NCI-H1436 (cell line): ENCODE measurements around the gene KCNC3.

ENCODE experiments used
- DNase-seq: peaks from one replicate; lab custom pipeline; 2025; lab: John Stamatoyannopoulos, UW

KCNC3 gene

DNA sequence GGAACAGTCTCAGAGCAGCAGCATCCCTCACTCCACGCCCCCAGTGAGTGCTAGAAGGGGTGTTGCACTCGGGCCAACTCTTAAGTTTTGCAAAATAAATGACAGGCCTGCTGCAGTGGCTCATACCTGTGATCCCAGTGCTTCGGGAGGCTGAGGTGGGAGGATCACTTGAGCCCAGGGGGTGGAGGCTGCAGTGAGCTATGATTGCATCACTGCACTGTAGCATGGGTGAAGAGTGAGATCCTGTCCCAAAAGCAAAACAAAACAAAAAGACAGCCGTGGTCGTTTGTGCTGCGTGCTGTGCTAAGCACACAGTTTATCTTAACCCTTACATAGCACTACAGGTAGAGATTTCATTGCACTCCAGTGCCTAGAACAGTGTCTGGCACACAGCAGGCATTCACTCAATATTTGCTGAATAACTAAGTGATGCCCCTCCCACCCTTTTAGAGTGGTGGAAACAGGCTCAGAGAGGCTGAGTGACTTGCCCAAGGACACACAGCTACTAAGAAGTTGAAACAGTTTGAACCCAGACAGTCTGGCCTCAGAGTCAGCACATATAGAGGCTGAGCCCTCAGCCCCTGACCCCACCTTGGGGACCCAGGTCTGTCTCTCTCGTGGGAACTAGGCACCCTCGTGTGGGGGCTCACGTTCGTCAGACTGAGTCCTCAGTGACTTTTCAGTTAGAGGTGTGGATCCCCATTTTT lies 18.3 kb downstream of the KCNC3 start:
- DNase-seq = no peak

DNA sequence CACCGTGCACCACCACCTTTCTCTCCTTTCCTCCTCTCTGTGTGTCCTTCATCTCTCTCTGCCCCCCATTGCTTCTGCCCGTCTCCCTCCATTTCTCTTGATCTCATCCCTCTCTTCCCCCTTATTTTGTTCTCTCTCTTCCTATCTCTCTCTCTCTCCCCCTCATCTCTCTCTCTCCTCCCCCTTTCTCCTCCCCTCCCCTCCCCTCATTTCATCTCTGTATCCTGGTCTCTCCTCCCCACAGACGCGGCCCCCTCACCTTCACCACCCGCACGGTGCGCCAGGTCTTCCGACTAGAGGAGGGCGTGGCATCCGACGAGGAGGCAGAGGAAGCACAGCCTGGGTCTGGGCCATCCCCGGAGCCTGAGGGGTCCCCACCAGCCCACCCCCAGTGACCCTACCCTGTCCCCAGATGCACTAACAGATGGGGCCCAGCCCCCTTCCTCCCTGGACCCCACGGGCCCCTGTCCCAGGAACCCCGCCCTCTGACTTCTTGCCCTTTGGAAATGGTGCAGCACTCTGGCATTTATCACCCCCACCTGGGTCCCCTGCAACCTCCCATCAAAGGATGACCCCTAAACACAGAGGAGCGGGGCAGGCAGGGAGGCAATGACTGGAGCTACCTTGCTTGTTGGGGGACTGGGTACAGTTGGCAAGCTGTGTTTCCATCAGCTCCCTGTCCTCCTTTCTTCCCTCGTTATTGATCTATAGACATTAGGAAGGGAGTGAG lies 19.6 kb downstream of the KCNC3 start:
- DNase-seq = no peak

DNA sequence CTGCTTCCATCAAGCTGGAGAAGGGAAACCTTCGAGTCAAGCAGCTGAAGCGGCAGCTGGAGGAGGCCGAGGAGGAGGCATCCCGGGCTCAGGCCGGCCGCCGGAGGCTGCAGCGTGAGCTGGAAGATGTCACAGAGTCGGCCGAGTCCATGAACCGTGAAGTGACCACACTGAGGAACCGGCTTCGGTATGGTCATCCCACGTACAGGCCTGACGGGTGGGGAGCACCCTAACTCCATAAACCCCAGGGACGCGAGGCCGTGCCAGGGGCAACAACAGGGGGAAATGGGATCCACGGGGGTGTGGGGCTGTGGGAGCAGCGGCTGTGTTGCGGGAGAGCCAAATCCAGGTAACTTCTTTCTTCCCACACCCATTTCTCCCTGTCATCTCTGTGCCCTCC lies 20.2 kb downstream of the KCNC3 start:
- DNase-seq = no peak

DNA sequence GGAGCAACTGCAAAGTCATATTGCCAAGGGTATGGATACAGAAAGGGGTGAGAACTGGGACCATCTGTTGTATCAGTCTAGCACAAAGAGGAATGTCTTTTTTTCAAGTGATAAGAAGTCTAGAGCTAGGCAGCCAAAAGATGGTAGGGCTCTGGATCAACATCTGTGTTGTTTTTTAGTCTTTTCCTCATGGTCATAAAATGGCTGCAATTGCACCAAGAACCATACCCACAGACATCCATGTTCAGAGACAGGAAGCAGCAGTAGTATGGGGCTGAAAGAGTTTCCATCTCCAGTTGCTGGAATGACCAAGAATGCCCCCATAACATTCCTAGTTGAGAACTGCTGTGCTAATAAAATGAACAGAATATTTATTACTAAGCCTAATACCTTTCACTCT lies 25.6 kb downstream of the KCNC3 start:
- DNase-seq = no peak

DNA sequence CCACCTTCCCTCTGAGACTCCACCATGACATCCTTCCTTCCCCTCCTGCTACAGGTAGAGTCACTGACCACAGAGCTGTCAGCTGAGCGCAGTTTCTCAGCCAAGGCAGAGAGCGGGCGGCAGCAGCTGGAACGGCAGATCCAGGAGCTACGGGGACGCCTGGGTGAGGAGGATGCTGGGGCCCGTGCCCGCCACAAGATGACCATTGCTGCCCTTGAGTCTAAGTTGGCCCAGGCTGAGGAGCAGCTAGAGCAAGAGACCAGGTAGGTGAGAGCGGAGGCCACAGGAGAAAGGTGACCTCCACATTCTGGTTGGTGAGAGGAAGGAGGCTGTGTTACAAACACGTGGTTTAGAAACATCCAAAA lies 27.6 kb downstream of the KCNC3 start:
- DNase-seq = no peak

DNA sequence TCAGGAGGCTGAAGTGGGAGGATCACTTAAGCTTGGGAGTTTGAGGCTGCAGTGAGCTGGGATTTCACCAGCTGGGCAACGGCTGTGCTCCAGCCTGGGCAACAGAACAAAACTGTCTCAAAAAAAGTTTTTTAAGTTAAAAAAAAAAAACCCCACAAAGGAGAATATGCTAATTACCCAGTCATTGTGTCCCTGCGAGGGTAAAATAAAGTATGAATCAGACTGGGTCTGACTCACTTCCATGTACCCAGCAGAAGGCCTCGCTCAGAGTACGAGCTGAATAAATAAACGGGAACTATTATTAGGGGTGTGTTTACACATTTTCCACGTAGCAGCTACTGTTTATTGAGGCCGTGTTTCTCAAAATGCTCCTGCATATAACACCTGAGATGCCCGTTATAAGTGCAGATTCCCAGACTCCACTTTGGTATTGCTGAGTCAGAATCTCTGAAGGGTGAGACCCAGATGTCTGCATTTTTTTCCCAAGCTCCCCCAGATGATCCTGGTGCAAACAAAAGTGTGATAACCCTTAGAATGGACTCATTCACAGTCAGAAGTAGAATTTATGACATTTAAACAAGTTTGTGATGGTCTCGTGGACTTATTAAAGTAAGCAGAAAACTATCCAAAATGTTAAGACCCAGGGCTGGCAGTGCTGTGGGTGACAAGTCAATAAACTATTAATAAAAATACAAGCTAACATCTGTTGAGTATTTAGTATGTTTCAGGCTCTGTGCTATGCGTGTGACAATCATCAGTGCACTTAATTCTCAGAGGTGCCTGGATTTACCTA lies 28.2 kb downstream of the KCNC3 start:
- no peak for DNase-seq

DNA sequence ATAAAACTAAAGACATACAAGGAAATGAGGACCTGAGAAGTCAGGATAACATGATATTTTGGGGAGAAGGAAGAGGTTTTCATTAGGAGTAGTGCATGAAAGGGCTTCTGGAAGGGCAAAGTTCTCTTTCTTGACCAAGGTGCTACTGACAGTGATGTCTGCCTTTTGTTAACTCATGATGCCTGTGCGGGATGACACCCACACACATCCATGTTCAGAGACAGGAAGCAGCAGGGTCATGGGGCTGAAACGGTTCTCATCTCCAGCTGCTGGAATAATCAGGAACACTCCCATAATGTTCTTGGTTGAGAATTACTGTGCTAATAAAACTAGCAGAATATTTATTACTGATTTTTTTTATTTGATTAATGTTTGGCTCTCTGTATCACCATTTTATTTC lies 29.1 kb downstream of the KCNC3 start:
- DNase-seq = no peak

DNA sequence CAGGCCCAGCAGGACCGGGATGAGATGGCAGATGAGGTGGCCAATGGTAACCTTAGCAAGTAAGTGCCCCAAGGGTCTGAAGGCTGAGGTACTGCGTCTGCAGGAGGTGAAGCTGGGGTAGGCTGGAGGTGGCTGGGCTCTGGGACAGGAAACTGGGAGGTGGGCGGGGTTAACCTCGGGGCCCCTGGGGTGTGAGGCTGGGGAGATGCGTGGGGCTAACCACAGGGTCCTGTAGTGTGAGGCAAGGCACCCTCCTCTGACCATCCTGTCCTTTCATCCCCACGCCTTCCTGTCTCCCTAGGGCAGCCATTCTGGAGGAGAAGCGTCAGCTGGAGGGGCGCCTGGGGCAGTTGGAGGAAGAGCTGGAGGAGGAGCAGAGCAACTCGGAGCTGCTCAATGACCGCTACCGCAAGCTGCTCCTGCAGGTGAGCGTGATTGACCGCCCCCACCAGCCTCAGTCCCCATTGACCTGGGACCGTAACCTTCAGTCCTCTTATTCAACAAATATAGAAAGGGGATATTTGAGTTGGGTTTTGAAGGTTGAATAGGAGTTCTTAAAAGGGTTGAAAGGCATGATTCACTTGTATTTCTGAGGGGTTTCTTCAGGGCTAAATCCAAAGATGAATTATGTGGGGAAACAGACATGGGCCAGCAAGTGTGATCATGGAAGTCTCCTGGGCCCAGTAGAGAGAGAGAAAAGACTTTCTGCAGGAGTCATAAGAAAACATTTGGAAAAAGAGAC lies 35.7 kb downstream of the KCNC3 start:
- no peak for DNase-seq

DNA sequence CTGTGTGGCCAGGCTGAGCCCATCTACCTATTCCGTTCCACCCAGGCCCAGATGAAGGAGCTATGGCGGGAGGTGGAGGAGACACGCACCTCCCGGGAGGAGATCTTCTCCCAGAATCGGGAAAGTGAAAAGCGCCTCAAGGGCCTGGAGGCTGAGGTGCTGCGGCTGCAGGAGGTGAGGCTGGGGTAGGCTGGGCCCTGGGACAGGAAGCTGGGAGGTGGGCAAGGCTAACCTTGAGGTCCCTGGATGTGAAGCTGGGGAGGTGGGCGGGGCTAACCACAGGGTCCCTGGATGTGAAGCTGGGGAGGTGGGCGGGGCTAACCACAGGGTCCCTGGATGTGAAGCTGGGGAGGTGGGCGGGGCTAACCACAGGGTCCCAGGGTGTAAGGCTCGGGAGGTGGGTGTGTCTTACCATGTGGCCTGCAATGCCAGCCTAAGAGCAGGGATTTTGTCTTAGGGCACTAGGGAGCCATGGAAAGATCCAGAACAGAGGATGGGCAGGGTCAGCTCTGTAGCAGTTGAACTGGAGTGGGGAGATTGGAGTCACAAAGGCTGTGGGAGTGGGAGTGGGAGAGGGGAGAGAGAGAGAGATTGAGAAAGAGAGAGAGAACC lies 36.9 kb downstream of the KCNC3 start:
- DNase-seq = no peak

DNA sequence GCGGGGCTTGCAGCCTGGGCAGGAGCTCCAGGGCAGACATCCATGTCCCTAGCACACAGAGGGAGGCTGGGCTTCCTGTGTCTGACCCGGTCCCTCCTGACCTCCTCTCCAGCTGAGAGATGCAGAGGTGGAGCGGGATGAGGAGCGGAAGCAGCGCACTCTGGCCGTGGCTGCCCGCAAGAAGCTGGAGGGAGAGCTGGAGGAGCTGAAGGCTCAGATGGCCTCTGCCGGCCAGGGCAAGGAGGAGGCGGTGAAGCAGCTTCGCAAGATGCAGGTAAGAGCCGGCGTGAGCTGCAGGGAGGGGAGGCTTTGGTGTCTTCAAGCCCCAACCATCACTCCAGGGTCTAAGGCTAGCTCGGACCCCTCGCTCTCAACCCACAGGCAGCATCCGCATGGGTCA lies 38.4 kb downstream of the KCNC3 start:
- no peak for DNase-seq

DNA sequence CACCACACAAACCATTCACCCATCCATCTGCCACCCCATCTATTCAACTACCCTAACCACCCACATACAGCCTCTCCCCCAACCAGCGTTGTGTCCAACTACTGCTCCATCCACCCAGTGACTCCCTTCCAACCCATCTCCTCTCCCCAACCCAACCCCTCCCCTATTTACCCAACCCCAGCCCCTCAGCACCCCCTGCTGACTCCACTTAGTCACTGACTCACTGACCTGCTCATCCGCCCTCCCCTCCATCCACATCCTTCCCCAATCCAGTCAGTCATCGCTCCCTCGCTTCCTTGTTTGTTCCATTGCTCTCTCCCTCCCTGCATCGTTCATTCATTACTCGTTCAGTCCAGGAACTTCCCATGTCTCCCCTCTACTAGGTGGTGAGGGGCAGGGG lies 39.2 kb downstream of the KCNC3 start:
- no peak for DNase-seq

DNA sequence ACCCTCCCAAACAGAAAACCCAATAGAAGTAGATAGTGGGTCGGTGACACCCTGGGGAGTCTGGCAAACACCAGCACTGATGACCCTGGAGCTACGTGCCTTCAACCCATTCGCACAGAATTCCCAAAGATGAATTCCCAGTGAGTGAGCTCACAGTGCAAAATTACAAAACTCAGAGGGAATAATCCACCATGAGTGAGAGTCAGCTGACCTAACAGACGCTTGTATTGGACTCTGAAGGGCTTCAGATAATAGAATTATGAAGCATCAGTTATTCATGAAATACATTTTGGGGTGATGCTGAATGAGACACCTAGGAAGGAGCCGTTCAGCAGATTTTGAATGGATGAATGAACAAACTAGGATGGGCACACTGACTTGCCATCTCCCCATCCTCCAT lies 40.2 kb downstream of the KCNC3 start:
- no peak for DNase-seq

DNA sequence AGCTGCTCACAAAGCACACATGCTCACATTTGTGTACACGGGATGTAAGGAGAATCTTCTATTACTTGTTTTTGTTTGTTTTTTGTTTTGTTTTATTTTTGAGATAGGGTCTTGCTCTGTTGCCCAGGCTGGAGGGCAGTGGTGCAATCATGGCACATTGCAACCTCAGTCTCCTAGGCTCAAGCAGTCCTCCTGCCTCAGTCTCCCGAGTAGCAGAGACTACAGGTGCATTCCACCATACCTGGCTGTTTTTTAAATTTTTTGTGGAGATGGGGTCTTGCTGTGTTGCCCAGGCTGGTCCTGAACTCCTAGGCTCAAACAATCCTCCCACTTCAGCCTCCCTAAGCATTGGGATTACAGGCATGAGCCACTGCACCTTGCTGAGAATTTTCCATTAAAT lies 41.8 kb downstream of the KCNC3 start:
- no peak for DNase-seq

DNA sequence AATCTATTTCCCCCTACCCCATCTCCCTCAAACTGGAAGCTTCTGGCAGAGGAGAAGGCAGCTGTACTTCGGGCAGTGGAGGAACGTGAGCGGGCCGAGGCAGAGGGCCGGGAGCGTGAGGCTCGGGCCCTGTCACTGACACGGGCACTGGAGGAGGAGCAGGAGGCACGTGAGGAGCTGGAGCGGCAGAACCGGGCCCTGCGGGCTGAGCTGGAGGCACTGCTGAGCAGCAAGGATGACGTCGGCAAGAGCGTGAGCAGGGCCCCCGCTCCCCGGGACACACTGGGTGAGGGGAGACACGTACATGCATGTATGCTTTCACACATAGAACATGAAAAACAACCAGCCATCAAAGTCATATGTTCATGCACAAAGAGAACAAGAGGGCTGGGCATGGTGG lies 42.7 kb downstream of the KCNC3 start:
- DNase-seq = no peak

DNA sequence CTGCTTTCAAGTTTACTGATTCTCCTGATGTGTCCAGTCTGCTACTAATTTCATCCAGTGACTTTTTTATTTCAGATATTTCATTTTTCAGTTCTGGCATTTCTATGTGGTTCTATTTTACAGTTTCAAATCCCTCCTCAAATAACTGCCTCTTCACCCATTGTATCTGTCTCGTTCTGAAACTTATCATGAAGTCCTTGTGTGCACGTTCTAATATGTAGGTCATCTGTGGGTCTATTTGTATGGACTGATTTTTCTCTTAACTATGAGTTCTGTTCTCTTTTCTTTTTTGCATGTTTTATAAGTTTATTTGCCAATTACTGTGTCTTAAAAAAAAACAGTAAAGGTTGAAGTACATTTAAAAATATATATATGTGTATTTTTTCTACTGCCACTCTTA lies 43.3 kb downstream of the KCNC3 start:
- no peak for DNase-seq

DNA sequence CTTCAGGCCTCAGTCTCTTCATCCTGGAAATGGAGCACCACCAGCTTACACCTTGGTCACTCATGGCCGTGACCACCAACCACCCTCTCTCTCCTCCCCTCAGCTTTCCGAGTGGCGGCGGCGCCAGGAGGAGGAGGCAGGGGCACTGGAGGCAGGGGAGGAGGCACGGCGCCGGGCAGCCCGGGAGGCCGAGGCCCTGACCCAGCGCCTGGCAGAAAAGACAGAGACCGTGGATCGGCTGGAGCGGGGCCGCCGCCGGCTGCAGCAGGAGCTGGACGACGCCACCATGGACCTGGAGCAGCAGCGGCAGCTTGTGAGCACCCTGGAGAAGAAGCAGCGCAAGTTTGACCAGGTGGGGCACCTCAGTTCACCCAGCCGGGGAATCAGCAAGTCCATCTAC lies 47.7 kb downstream of the KCNC3 start:
- no peak for DNase-seq

DNA sequence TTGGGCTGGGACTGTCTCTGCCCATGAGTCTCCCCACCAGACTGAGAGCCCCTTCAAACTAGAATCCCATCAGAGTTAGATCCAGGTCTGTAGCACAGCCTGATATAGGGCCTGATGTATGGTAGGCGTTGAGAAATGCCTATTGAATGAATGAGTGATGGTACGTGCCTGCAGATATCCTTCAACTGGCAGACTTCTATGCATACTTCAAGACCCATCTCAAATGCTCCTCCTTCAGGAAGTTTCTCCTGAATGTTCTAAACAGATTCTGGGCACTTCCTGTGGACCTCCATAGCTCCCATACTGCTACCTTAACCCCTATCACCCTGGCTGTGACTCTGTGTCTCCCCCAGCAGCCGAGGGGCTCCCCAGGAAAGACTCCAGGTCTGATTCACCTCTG lies 48.2 kb downstream of the KCNC3 start:
- no peak for DNase-seq

DNA sequence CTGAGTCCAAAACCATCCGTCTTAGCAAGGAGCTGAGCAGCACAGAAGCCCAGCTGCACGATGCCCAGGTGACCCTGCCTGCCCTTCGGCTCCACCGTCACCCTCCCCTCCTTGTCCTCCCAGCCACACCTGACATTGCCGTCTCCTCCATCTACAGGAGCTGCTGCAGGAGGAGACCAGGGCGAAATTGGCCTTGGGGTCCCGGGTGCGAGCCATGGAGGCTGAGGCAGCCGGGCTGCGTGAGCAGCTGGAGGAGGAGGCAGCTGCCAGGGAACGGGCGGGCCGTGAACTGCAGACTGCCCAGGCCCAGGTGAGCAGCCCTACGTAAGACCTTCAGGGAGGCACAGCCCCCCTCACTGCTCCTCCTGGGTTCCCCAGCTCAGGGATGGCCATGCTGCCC lies 49.1 kb downstream of the KCNC3 start:
- DNase-seq = no peak

DNA sequence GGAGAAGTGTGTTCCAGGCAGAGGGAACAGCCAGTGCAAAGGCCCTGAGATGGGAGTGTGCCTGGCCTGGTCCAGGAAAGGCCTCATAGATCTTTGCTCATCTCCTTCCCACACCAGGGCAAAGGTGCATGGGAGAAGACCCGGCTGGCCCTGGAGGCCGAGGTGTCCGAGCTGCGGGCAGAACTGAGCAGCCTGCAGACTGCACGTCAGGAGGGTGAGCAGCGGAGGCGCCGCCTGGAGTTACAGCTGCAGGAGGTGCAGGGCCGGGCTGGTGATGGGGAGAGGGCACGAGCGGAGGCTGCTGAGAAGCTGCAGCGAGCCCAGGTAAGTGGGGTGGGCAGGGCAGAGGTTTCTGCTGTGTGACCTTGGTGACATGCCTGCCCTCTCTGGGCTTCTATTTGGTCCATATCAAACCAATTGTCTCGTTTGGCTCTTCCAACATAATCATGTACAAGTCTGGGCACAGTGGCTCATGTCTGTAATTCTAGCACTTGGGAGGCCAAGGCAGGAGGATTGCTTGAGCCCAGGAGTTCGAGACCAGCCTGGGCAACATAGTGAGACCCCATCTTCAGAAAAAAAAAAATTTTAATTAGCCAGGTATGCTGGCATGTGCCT lies 51.1 kb downstream of the KCNC3 start:
- DNase-seq = no peak

DNA sequence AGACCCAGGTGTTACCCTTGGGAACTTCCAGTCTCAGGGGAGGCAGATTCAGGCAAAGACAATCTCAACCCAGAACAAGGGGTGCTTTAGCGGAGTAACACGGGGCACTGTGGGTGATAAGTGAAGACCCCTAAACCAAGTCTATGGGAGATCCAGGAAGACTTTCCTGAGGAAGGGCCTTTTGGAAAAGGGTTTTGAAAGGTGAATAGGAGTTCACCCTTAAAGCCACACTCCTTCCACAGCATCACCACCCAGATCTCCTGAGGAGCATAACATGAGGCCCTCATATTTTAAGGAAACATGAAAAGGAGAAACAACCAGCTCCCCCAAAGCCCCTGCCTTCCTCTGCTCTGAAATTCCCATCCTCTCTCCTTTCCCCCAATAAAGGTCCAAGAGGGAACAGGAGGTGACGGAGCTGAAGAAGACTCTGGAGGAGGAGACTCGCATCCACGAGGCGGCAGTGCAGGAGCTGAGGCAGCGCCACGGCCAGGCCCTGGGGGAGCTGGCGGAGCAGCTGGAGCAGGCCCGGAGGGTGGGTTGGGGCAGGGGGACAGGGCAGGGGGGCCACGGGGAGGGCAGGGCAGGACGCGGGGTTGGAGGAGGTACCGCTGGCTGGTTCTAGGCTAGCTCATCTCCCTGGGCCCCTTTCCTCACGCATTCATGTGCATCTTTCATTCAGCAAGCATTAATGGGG lies 52.7 kb downstream of the KCNC3 start:
- DNase-seq = no peak
